ENCODE results near the gene GXYLT1.
"Not testable (repeated sequence)": the region's sequence is repeated elsewhere in the genome, so short reads cannot be mapped to it uniquely, and the experiment has no call there.

GXYLT1 gene

GRCh38 chr12:42130672-42131402 is 13.8 kb downstream of the GXYLT1 start:
- DNase-seq: no peak
- Mint-ChIP-seq H3K27me3 (no peaks in the 10 kb centered on the region), H3K9me3 (no peaks in the 10 kb centered on the region), H3K4me3 (no peak overlapping the region), H3K4me1 (peaks cover 14 to 33% of the 10 kb centered on the region in 2 donors), H3K36me3 (peaks cover 1 to 6% of the 10 kb centered on the region in 2 donors), H3K27ac (no peak overlapping the region)
- ATAC-seq (replicated peaks): no peak

- no peak overlapping the region for H3K4me3 Mint-ChIP-seq
- DNase-seq (no peak), ATAC-seq (replicated peaks) (no peak)
- H3K36me3 Mint-ChIP-seq: peaks cover 1 to 6% of the 10 kb centered on the region in 2 donors
- H3K27me3 Mint-ChIP-seq: no peaks in the 10 kb centered on the region
- no peak overlapping the region for H3K27ac Mint-ChIP-seq
- H3K9me3 Mint-ChIP-seq: no peaks in the 10 kb centered on the region
- peaks cover 9 to 23% of the 10 kb centered on the region in 2 donors for H3K4me1 Mint-ChIP-seq
These were observed 15.0 kb downstream of the GXYLT1 start for GRCh38 chr12:42129595-42130204.

- Mint-ChIP-seq H3K27ac (no peak overlapping the region), H3K27me3 (no peaks in the 10 kb centered on the region), H3K36me3 (peaks cover 1 to 6% of the 10 kb centered on the region in 2 donors), H3K4me3 (no peak overlapping the region), H3K9me3 (no peaks in the 10 kb centered on the region), H3K4me1 (peaks cover 6 to 19% of the 10 kb centered on the region in 2 donors)
- DNase-seq (no peak), ATAC-seq (replicated peaks) (no peak)
These were observed 15.8 kb downstream of the GXYLT1 start for GRCh38 chr12:42128888-42129287.

GRCh38 chr12:42128327-42128726 is 16.3 kb downstream of the GXYLT1 start:
- no peak for ATAC-seq (replicated peaks)
- H3K36me3 Mint-ChIP-seq: peaks cover 0 to 2% of the 10 kb centered on the region in 2 donors
- no peak for DNase-seq
- no peaks in the 10 kb centered on the region for H3K9me3 Mint-ChIP-seq
- H3K27me3 Mint-ChIP-seq: no peaks in the 10 kb centered on the region
- H3K4me3 Mint-ChIP-seq: no peak overlapping the region
- no peak overlapping the region for H3K27ac Mint-ChIP-seq
- peaks cover 6 to 19% of the 10 kb centered on the region in 2 donors for H3K4me1 Mint-ChIP-seq

- ATAC-seq (replicated peaks): peak in 1 of 2 donors; percentile 42
- Mint-ChIP-seq H3K27me3 (no peaks in the 10 kb centered on the region), H3K27ac (no peak overlapping the region), H3K4me1 (peaks cover 6 to 19% of the 10 kb centered on the region in 2 donors), H3K4me3 (no peak overlapping the region), H3K36me3 (no peaks in the 10 kb centered on the region), H3K9me3 (no peaks in the 10 kb centered on the region)
- DNase-seq: no peak
These were observed 17.7 kb downstream of the GXYLT1 start for GRCh38 chr12:42126963-42127362.

GRCh38 chr12:42125388-42125767 is 19.3 kb downstream of the GXYLT1 start:
- Mint-ChIP-seq H3K4me3 (no peak overlapping the region), H3K4me1 (peaks cover 6 to 21% of the 10 kb centered on the region in 2 donors), H3K9me3 (no peaks in the 10 kb centered on the region), H3K36me3 (peaks cover 0 to 3% of the 10 kb centered on the region in 2 donors), H3K27ac (no peak overlapping the region), H3K27me3 (no peaks in the 10 kb centered on the region)
- DNase-seq (no peak), ATAC-seq (replicated peaks) (peak; percentile 72 to 77)

- Mint-ChIP-seq H3K27ac (no peak overlapping the region), H3K36me3 (peaks cover under 1 to 3% of the 10 kb centered on the region in 2 donors), H3K27me3 (no peaks in the 10 kb centered on the region), H3K4me1 (peaks cover 6 to 20% of the 10 kb centered on the region in 2 donors), H3K4me3 (no peak overlapping the region), H3K9me3 (no peaks in the 10 kb centered on the region)
- DNase-seq (no peak), ATAC-seq (replicated peaks) (peak in 1 of 2 donors; percentile 23)
These were observed 19.8 kb downstream of the GXYLT1 start for GRCh38 chr12:42124764-42125387.

GRCh38 chr12:42119085-42119633 is 25.5 kb downstream of the GXYLT1 start:
- H3K4me1 Mint-ChIP-seq: peaks cover 6 to 8% of the 10 kb centered on the region in 2 donors
- H3K4me3 Mint-ChIP-seq: no peak overlapping the region
- H3K36me3 Mint-ChIP-seq: peaks cover 21 to 27% of the 10 kb centered on the region in 2 donors
- H3K9me3 Mint-ChIP-seq: peaks cover 2% of the 10 kb centered on the region in 2 donors
- no peak for DNase-seq
- no peaks in the 10 kb centered on the region for H3K27me3 Mint-ChIP-seq
- no peak overlapping the region for H3K27ac Mint-ChIP-seq
- ATAC-seq (replicated peaks): no peak

- ATAC-seq (replicated peaks): no peak
- DNase-seq: no peak
- Mint-ChIP-seq H3K27ac (no peak overlapping the region), H3K36me3 (peaks cover 27 to 34% of the 10 kb centered on the region in 2 donors), H3K4me1 (peaks cover 7 to 8% of the 10 kb centered on the region in 2 donors), H3K27me3 (no peaks in the 10 kb centered on the region), H3K9me3 (peaks cover 6% of the 10 kb centered on the region in 2 donors), H3K4me3 (no peak overlapping the region)
These were observed 26.4 kb downstream of the GXYLT1 start for GRCh38 chr12:42118136-42118879.

GRCh38 chr12:42109031-42109430 is 35.6 kb downstream of the GXYLT1 start:
- H3K27ac Mint-ChIP-seq: no peak overlapping the region
- no peak for ATAC-seq (replicated peaks)
- peaks cover 33 to 37% of the 10 kb centered on the region in 2 donors for H3K36me3 Mint-ChIP-seq

GRCh38 chr12:42106791-42107190 is 37.9 kb downstream of the GXYLT1 start:
- H3K4me3 Mint-ChIP-seq; H3K27ac Mint-ChIP-seq; DNase-seq; H3K9me3 Mint-ChIP-seq; H3K27me3 Mint-ChIP-seq; H3K4me1 Mint-ChIP-seq; ATAC-seq (replicated peaks): not testable (repeated sequence)
- peaks cover 15 to 16% of the 10 kb centered on the region in 2 donors for H3K36me3 Mint-ChIP-seq

More at GRCh38 chr12:42109031-42109430, 35.6 kb downstream of the GXYLT1 start:
- H3K4me3 Mint-ChIP-seq: no peak overlapping the region
- no peaks in the 10 kb centered on the region for H3K27me3 Mint-ChIP-seq
- peaks cover 2 to 5% of the 10 kb centered on the region in 2 donors for H3K4me1 Mint-ChIP-seq
- H3K9me3 Mint-ChIP-seq: peaks cover 7 to 12% of the 10 kb centered on the region in 2 donors
- DNase-seq: no peak

GRCh38 chr12:42104784-42105183 is 39.9 kb downstream of the GXYLT1 start:
- Mint-ChIP-seq H3K4me3 (no peak overlapping the region), H3K27me3 (no peaks in the 10 kb centered on the region), H3K27ac (no peak overlapping the region), H3K9me3 (no peaks in the 10 kb centered on the region), H3K36me3 (peaks cover 3 to 5% of the 10 kb centered on the region in 2 donors), H3K4me1 (no peaks in the 10 kb centered on the region)
- DNase-seq: no peak
- ATAC-seq (replicated peaks): no peak

- no peaks in the 10 kb centered on the region for H3K9me3 Mint-ChIP-seq
- ATAC-seq (replicated peaks) (no peak), DNase-seq (no peak)
- no peak overlapping the region for H3K27ac Mint-ChIP-seq
- peaks cover 3 to 5% of the 10 kb centered on the region in 2 donors for H3K36me3 Mint-ChIP-seq
- H3K4me1 Mint-ChIP-seq: peaks cover 0 to under 1% of the 10 kb centered on the region in 2 donors
- H3K27me3 Mint-ChIP-seq: no peaks in the 10 kb centered on the region
- H3K4me3 Mint-ChIP-seq: no peak overlapping the region
These were observed 40.6 kb downstream of the GXYLT1 start for GRCh38 chr12:42104087-42104486.

- peaks cover 3 to 4% of the 10 kb centered on the region in 2 donors for H3K4me1 Mint-ChIP-seq
- no peaks in the 10 kb centered on the region for H3K27me3 Mint-ChIP-seq
- H3K27ac Mint-ChIP-seq: no peak overlapping the region
These were observed 41.5 kb downstream of the GXYLT1 start for GRCh38 chr12:42103155-42103554.

More at GRCh38 chr12:42103155-42103554, 41.5 kb downstream of the GXYLT1 start:
- ATAC-seq (replicated peaks) (no peak), DNase-seq (no peak)
- Mint-ChIP-seq H3K9me3 (no peaks in the 10 kb centered on the region), H3K36me3 (peaks cover 0 to 1% of the 10 kb centered on the region in 2 donors), H3K4me3 (no peak overlapping the region)
